GM18499 (cell line): ENCODE results near the gene RPA3.

ENCODE experiments used
- ATAC-seq: cut with Tn5 transposase; IDR thresholded peaks from one replicate; pipeline ENCODE4 v1.9.1; 2021; ENCODE audit warnings: moderate number of reproducible peaks; ENCODE audit not compliant: insufficient read depth, unreplicated experiment

RPA3 gene

DNA sequence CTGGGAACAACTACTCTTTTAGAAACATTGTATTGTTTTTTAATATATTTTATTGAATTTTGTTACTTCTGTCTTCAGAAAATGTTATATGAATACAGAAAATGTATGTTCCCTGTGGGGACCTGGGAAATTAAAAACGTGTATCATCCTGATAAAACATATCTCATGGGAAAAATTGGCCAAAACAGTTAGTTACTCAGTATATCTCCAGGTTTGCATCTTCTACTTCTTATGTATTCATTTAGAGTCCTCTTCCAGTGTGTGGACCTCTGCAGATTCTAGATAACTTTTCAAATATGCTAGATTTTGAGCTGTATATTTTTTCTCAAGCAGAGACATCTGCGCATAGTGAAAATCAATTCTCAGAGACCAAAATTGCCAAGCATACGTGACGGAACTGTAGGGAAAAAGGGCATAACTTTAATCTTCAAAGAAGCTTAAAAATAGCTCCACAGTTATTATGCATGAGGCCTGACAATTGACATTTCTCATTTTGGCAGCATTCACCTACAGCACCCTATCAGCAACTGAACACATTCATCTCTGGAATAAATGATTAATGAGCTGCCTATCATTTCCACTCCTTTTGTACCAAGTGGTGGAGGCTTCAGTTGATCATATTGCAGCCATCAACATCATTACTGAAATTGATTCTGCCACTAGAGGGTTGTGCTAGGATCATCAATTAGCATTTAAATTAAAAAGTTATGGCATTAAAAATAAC lies 104.2 kb downstream of the RPA3 start:
- no peak for ATAC-seq

DNA sequence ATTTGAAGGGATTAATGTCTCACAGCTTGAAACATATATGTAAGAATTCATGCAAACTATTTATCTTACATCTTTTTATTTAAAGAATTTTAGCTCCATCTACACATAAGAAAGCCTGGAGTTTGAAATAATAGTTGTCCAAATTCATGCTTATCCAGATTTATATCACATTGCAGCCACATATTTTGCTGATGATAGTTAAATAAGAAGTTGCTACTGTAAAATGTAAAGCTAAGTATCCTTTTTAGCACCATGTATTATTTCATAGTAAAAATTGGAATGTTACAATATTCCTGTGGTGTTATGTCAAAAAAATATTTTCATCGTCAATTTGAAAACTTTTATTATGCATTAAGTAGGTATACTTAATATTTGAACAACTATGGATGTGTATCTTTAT lies 105.2 kb downstream of the RPA3 start:
- no peak for ATAC-seq

DNA sequence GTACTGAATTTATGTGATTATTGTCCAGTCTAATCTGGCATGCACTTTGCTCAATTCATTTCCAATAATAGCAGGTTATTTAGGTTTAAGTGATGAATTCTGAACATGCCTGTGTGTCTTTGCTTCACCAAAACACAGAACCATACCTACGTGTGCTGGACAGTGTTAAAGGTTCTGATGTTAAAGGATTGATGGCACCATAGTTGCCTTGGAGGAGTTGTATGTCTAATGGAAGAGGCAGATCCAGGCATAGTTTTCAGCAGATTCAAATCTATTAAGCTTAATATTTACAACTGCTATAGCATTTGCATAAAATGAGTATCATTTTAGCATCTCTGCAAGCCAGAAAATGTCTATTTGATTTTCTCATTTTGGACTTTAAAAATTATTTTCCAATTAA lies 105.9 kb downstream of the RPA3 start:
- no peak for ATAC-seq

DNA sequence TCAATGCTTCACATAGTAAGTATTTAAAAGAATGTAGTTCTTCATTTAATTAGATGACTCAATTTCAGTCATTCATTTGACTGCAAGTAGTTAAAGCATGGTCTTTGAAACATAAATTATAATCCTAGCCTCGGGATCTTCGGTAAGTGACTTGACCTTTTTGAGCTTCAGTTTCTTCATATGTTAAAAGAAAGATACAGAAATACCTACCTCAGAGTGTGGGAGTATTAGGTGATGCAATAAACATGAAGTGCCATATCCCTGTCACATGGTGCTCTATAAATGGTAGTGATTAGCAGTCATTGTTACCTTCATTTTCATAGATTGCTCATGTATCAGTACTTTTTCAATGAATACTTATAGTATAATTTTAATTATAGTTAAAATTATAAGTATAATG lies 109.1 kb downstream of the RPA3 start:
- ATAC-seq, result no peak

DNA sequence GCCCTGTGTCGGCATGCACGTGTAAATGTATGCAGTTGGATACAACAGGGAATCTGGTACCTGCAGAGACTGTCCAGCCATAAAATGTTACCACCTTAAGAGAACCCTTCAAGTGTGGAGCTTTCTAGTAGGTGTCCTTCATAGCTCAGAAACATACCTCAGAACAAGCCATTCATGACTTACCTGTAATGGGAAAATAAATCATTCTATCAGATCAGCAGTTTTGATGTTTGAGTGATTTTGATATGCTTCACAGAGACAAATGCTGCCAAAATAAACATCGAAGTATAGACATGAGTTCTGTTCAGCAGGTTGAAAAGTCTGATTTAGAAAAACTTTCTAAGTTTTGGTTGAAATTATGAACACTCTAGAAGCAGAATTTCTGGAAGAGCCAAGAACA lies 111.4 kb downstream of the RPA3 start:
- no peak for ATAC-seq

DNA sequence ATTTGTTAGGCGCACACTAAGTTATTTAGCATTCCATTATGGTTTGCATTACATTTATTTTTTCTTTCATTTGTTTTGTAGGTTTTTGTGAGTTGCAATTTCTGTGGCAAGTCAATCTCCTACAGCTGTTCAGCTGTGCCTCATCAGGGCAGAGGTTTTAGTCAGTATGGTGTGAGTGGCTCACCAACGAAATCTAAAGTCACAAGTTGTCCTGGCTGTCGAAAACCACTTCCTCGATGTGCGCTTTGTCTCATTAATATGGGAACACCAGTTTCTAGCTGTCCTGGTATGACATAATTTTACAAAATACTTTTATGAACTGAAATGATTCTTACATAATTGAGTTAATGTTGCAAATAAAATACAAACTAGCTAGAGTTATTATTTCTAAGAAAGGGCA lies 122.2 kb downstream of the RPA3 start:
- no peak for ATAC-seq

DNA sequence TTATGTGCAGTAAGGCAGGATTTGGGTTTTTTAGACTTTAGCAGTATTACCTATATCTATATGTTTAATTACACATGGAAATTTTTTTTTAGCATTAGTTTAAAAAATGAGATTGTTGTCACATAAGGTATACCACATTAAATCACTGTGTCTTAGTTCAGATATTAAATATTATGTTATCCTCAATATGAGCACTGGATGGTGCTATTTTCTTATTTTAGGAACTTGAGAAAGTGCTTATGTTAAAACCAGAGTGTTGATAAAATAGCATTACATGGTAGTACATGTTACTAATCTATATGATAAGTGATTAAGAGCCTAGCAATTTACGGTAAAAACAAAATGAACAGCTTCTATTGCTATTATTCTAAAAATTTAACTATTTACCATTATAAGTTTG lies 123.0 kb downstream of the RPA3 start:
- no peak for ATAC-seq
